Glutamatergic neuron (in vitro differentiated cells): Measurements from ENCODE around the gene KCNMB2. TPM values are rescaled to one million over a fixed set of nuclear protein-coding genes. Genes with fewer than 3 reads are reported as not detected.
A peak's percentile ranks its signal among the peaks of the same experiment; 100 is the strongest.

Source experiments
- DNase-seq: peaks from one replicate; pipeline ENCODE4 v3.0.0; 2022
- H3K27ac Mint-ChIP-seq: one replicate; pipeline ENCODE4 v1.8.0; 2020; ENCODE audit warnings: mild to moderate bottlenecking, mixed read lengths, inconsistent platforms; ENCODE audit not compliant: unreplicated experiment
- H3K27me3 Mint-ChIP-seq: one replicate; pipeline ENCODE4 v1.8.0; 2020; ENCODE audit warnings: mild to moderate bottlenecking, moderate library complexity, mixed read lengths, inconsistent platforms; ENCODE audit not compliant: unreplicated experiment
- H3K36me3 Mint-ChIP-seq: one replicate; pipeline ENCODE4 v1.8.0; 2020; ENCODE audit warnings: mild to moderate bottlenecking, mixed read lengths, inconsistent platforms; ENCODE audit not compliant: unreplicated experiment
- H3K4me1 Mint-ChIP-seq: one replicate; pipeline ENCODE4 v1.8.0; 2020; ENCODE audit warnings: mild to moderate bottlenecking, low read depth, mixed read lengths, inconsistent platforms; ENCODE audit not compliant: unreplicated experiment
- H3K4me3 Mint-ChIP-seq: one replicate; pipeline ENCODE4 v1.8.0; 2020; ENCODE audit warnings: mild to moderate bottlenecking, mixed read lengths, inconsistent platforms; ENCODE audit not compliant: unreplicated experiment
- H3K9me3 Mint-ChIP-seq: one replicate; pipeline ENCODE4 v1.8.0; 2020; ENCODE audit warnings: mild to moderate bottlenecking, moderate library complexity, mixed read lengths, inconsistent platforms; ENCODE audit not compliant: unreplicated experiment
- total RNA-seq: library from RNA; stranded (reverse); fragmentation: NEBNext Ultra II Directional; extraction: Animal tissue kit (Norgen Biotek cat#: 25700); gene quantifications from one replicate; pipeline ENCODE4 v1.2.1, GENCODE V29; 2021; ENCODE audit not compliant: unreplicated experiment
- TF ChIP-seq, protein P1 (sequence below): fragments of 200-600 bp; sonication (generic); IDR thresholded peaks from one replicate; pipeline ENCODE4 v1.5.0; 2021; ENCODE audit not compliant: partially characterized antibody, unreplicated experiment

Gene KCNMB2
- total RNA-seq, 1 donor from 2014 or later, result 0.47 TPM

DNA sequence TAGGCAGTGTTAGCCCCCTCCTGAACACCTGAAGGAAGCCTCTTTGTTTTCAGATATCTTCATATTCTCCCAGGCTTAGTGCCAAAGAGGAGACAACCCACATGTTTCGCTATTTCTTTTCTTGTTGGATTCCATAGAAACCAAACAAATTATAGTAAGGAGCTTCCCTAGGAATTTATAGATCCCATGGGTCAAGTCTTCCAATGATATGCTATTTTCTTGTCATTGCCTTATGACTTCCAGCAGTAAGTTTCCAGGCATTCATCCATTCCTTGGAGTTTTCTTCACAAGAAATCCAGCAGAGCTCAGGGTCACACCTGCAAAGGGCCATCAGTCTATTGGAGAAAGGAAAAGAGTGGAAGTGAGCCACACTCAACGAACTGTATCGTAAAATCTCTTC is 9.9 kb upstream of the KCNMB2 start:
- TF ChIP-seq, protein P1, sequence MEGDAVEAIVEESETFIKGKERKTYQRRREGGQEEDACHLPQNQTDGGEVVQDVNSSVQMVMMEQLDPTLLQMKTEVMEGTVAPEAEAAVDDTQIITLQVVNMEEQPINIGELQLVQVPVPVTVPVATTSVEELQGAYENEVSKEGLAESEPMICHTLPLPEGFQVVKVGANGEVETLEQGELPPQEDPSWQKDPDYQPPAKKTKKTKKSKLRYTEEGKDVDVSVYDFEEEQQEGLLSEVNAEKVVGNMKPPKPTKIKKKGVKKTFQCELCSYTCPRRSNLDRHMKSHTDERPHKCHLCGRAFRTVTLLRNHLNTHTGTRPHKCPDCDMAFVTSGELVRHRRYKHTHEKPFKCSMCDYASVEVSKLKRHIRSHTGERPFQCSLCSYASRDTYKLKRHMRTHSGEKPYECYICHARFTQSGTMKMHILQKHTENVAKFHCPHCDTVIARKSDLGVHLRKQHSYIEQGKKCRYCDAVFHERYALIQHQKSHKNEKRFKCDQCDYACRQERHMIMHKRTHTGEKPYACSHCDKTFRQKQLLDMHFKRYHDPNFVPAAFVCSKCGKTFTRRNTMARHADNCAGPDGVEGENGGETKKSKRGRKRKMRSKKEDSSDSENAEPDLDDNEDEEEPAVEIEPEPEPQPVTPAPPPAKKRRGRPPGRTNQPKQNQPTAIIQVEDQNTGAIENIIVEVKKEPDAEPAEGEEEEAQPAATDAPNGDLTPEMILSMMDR, result no peak
- Mint-ChIP-seq H3K9me3 (peaks cover 2% of the 10 kb centered on the region), H3K27ac (no peak overlapping the region), H3K27me3 (no peaks in the 10 kb centered on the region), H3K4me3 (no peak overlapping the region), H3K4me1 (peaks cover 3% of the 10 kb centered on the region), H3K36me3 (no peaks in the 10 kb centered on the region)
- no peak for DNase-seq

DNA sequence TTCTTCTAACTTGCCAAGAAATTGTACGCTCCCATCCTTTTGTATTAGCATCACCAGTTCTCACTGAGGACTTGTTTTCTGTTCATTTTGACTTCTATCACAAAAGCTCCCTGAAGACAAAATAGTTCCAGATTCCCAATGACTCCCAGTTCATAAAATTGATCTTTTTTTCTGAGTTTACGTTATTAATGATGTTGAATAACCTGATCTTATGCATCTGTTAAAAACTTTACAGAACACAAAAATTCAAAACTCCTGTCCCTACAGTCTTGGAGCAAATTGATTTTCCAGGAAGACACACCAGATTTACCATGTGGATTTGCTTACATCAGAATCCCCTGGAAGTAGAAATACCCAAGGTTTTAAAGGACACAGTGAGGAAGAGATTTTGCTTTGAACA is 8.3 kb upstream of the KCNMB2 start:
- H3K4me3 Mint-ChIP-seq, result no peak overlapping the region
- no peak for DNase-seq
- no peak overlapping the region for H3K27ac Mint-ChIP-seq
- TF ChIP-seq, protein P1, result no peak
- H3K4me1 Mint-ChIP-seq, result peaks cover 3% of the 10 kb centered on the region
- peaks cover 2% of the 10 kb centered on the region for H3K9me3 Mint-ChIP-seq
- H3K27me3 Mint-ChIP-seq, result no peaks in the 10 kb centered on the region
- H3K36me3 Mint-ChIP-seq, result no peaks in the 10 kb centered on the region

DNA sequence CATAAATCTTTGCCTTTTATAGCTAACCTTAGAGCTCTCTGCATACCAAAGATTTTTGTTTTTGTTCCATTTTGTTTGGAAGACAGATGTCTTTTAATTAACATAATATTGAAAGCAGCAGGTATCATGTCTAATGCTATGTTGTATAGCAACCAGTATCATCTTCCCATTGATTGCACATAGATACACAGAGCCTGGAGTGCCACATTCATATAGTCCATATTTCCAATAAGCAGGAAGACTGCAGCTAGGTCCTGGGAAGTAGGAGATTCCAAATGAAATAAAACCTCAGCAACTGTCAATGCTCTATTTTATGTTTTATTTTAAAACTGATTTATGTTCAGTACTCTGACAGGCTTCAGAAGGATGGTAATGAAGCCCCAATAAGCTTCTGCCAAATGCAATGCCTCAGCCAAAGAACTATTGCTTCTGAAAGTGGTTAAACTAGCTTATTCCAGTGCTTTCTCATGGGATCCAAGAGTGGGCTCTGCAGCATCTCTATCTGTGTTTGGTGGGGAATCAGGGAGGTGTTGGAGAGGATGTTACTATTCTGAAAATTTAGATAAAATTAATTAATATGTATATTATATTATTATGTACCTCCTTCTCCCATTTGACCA is 6.5 kb upstream of the KCNMB2 start:
- TF ChIP-seq, protein P1, result no peak
- no peak for DNase-seq
- Mint-ChIP-seq H3K4me3 (no peak overlapping the region), H3K4me1 (peaks cover 3% of the 10 kb centered on the region), H3K36me3 (no peaks in the 10 kb centered on the region), H3K27ac (no peak overlapping the region), H3K9me3 (peaks cover 2% of the 10 kb centered on the region), H3K27me3 (no peaks in the 10 kb centered on the region)

DNA sequence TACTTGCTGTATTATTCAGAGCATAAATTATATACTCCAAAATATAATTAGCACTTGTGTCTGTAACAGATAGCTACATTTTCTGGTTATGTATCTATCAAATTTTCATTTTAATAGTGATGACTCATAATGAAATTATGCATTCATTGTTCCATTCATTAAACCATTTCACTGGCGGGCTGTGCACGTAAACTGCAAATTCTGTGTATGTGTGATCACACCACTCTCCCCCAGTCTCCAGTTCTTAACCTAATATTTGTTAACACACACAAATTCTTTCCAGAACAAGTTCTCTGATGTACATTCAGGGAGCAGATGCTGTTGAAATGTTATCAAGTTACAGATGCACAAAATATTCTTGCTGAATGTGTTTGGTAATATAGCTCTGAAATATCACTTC is 3.8 kb upstream of the KCNMB2 start:
- H3K9me3 Mint-ChIP-seq, result peaks cover 2% of the 10 kb centered on the region
- TF ChIP-seq, protein P1, result no peak
- H3K4me3 Mint-ChIP-seq, result no peak overlapping the region
- H3K36me3 Mint-ChIP-seq, result no peaks in the 10 kb centered on the region
- H3K27me3 Mint-ChIP-seq, result no peaks in the 10 kb centered on the region
- DNase-seq, result no peak
- no peak overlapping the region for H3K27ac Mint-ChIP-seq
- peaks cover 10% of the 10 kb centered on the region for H3K4me1 Mint-ChIP-seq

DNA sequence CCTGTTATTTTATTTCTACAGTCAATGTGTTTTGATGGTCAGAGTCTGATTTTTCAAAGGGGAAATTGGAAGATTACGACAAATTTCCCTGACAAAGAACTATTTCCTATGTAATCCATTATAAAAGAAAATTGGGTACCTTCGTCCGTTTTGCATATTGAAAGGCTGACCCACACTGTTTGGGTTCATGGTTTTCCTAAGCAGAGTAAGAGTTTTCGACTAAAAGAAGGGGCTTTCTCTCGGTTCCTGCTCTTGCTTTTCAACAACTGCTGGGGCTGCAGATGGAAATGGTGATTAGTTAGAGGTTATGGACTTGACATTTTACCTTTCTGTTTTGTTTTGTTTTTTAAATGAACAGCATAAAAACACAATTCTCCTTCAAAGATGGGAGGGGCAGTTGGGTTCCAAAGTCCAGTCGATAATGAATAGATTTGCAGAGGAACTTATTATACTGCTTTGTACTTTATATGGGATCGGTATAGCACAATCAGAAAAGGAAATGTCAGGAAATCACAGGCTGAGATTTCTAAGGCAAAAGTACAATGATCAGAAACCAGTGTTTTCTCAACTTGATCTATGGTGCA is 978 bp downstream of the KCNMB2 start:
- Mint-ChIP-seq H3K9me3 (no peaks in the 10 kb centered on the region), H3K4me1 (peaks cover 10% of the 10 kb centered on the region), H3K4me3 (peak overlapping the region; percentile 84), H3K36me3 (no peaks in the 10 kb centered on the region), H3K27ac (no peak overlapping the region), H3K27me3 (no peaks in the 10 kb centered on the region)
- no peak for DNase-seq
- TF ChIP-seq, protein P1, result no peak
